ENCODE results near the gene HOXD8. TPM values are rescaled to one million over a fixed set of nuclear protein-coding genes. Genes with fewer than 3 reads are reported as not detected.

HOXD8 gene
- total RNA-seq, 1 donor from 2014 or later: 2.8 TPM

DNA sequence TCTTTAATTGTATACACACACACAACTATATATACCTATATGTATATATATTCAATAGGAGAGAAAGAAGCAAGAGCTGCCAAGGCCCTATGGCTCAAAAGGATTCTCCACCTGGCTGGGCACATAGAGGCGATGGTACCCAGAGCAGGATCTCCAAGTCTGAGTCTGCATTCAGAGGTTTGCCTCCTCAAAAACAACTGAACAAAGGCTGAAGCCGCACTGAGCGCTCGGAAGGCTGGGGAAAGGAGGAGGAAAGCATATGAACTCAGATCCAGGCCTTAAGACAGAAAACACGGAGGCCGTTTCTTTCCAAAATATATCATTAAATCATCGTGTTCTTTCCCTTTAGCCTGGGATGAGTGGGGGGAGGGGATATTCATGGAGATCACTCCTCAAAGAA is 26.3 kb upstream of the HOXD8 start:
- Mint-ChIP-seq H3K4me3 (no peak overlapping the region), H3K9me3 (no peaks in the 10 kb centered on the region), H3K27ac (no peak overlapping the region), H3K4me1 (ENCODE audit: unreplicated experiment) (peaks cover 14% of the 10 kb centered on the region), H3K27me3 (peaks cover 90% of the 10 kb centered on the region), H3K36me3 (no peaks in the 10 kb centered on the region)
- TF ChIP-seq, protein P1, sequence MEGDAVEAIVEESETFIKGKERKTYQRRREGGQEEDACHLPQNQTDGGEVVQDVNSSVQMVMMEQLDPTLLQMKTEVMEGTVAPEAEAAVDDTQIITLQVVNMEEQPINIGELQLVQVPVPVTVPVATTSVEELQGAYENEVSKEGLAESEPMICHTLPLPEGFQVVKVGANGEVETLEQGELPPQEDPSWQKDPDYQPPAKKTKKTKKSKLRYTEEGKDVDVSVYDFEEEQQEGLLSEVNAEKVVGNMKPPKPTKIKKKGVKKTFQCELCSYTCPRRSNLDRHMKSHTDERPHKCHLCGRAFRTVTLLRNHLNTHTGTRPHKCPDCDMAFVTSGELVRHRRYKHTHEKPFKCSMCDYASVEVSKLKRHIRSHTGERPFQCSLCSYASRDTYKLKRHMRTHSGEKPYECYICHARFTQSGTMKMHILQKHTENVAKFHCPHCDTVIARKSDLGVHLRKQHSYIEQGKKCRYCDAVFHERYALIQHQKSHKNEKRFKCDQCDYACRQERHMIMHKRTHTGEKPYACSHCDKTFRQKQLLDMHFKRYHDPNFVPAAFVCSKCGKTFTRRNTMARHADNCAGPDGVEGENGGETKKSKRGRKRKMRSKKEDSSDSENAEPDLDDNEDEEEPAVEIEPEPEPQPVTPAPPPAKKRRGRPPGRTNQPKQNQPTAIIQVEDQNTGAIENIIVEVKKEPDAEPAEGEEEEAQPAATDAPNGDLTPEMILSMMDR (conservative IDR thresholded peaks at IDR 0.05): no peak
- DNase-seq (ENCODE audit: extremely low spot score, unreplicated experiment): peak; percentile 45

DNA sequence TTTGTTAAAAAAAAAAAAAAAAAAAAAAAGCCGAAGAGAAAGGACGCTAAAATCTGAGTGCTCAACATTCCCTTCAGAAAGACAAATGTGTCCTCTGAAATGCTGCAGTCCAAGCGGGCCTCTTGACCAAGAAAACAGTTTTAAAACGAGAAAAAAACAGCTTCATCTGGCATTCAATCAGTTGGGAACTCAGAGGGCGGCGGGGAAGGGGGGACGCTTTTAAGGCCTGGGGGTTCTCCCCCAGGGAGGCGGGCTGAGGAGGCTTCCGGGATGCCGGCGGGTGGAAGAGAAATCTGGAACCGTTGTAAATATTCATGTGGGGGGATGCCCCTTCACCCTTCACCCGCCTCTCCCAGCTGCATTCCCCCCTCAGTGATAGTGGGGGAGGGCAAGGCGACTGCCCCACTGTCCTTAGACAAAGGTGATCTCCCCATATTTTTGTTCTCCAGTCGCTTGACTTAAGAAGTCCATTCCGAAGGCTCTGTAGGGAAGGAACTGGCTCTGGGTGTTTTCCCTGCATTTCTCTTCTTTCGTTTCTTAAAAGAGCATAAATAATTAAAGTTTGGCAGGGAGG is 25.7 kb upstream of the HOXD8 start:
- TF ChIP-seq, protein P1 (conservative IDR thresholded peaks at IDR 0.05): no peak
- peaks cover 90% of the 10 kb centered on the region for H3K27me3 Mint-ChIP-seq
- no peaks in the 10 kb centered on the region for H3K9me3 Mint-ChIP-seq
- H3K4me3 Mint-ChIP-seq: peak overlapping the region; percentile 68
- H3K4me1 Mint-ChIP-seq (ENCODE audit: unreplicated experiment): peaks cover 14% of the 10 kb centered on the region
- H3K36me3 Mint-ChIP-seq: no peaks in the 10 kb centered on the region
- DNase-seq (ENCODE audit: extremely low spot score, unreplicated experiment): peak; percentile 44
- no peak overlapping the region for H3K27ac Mint-ChIP-seq

DNA sequence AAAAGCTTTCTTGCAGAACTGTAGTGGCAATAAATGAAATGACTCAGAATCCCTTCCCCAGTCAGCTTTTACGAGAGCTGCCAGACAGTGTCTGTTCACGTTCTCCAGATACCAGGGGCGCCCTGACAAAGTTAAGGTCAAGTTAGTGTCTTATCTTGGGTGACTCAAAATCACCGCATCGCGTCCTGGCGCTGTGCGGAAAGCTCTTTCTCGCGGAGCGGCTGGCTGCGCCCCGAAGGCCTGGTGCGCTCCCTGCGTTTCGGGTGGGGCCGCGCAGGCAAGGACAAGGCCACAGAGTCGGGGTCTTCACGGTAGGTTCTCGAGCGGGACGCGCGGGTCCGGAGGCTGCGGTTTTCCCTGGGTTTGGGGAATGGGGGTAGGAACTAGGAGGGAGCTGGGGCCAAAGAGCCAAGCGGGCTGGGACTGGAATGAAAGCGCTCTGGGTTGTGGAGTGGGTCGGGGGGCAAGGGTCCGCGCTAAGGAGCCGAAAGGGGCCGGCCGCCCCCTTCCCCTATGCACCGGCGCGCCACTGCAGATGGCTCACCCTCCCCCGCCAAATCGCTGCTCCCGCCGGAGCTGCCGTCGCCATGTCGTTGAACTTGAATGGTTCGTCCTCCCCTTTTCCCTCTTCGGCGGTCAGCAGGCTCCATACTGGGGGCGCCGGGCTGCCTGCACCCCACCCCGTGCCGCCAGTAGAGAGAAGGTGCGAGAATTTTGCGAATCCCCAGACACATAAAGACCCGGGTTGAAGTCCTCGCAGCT is 25.0 kb upstream of the HOXD8 start:
- DNase-seq (ENCODE audit: extremely low spot score, unreplicated experiment): peak; percentile 67
- H3K27ac Mint-ChIP-seq: no peak overlapping the region

DNA sequence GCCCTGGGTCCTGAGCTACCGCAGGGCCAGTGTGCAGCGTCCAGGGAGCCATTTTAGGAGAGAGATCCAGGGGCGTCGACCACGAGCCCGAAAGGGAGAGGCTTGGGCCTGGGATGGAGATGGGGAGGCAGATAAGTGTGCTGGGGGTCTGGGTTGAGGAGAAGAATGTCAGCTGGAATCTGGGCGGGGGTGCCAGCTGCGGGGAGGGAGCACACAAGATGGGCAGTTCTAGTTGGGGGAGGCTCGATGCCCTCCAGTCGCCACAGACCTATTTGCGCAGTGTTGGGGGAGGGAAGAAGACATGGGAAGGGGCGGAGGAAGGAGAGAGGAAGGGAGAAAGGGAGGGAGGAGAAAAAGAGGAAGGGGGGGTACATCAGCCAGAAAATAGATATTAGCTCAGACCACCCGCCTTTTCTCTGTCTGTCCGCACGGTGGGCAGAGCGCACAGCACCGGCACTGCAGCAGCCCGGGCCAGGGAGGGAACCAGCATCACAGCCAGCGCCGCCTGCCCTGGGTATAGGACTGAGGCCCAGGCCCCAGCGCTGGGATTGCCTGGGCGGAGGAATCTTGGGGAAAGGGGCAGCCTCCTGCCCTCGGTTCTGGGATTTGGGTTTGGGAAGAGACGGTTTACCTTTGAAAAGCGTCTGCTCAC is 24.3 kb upstream of the HOXD8 start:
- no peak for DNase-seq (ENCODE audit: extremely low spot score, unreplicated experiment)

More for the DNA sequence above, 25.0 kb upstream of the HOXD8 start:
- no peaks in the 10 kb centered on the region for H3K9me3 Mint-ChIP-seq
- H3K36me3 Mint-ChIP-seq: no peaks in the 10 kb centered on the region
- H3K4me3 Mint-ChIP-seq: peak overlapping the region; percentile 80
- TF ChIP-seq, protein P1 (conservative IDR thresholded peaks at IDR 0.05): no peak
- H3K4me1 Mint-ChIP-seq (ENCODE audit: unreplicated experiment): peaks cover 14% of the 10 kb centered on the region
- peaks cover 90% of the 10 kb centered on the region for H3K27me3 Mint-ChIP-seq

More for the DNA sequence above, 24.3 kb upstream of the HOXD8 start:
- Mint-ChIP-seq H3K27me3 (peaks cover 92% of the 10 kb centered on the region), H3K4me3 (peak overlapping the region; percentile 80), H3K36me3 (no peaks in the 10 kb centered on the region), H3K27ac (peak overlapping the region; percentile 14), H3K4me1 (ENCODE audit: unreplicated experiment) (peaks cover 14% of the 10 kb centered on the region), H3K9me3 (no peaks in the 10 kb centered on the region)
- TF ChIP-seq, protein P1 (conservative IDR thresholded peaks at IDR 0.05): no peak

Measured in type B pancreatic cell (in vitro differentiated cells).